Measurements from ENCODE around the gene ARRB1. TPM values are rescaled to one million over a fixed set of nuclear protein-coding genes. Genes with fewer than 3 reads are reported as not detected.

Gene ARRB1
- polyA plus RNA-seq, 2 of the 4 experiments (the other 2 are of a cell fraction) = 6.8 to 14.3 TPM

DNA sequence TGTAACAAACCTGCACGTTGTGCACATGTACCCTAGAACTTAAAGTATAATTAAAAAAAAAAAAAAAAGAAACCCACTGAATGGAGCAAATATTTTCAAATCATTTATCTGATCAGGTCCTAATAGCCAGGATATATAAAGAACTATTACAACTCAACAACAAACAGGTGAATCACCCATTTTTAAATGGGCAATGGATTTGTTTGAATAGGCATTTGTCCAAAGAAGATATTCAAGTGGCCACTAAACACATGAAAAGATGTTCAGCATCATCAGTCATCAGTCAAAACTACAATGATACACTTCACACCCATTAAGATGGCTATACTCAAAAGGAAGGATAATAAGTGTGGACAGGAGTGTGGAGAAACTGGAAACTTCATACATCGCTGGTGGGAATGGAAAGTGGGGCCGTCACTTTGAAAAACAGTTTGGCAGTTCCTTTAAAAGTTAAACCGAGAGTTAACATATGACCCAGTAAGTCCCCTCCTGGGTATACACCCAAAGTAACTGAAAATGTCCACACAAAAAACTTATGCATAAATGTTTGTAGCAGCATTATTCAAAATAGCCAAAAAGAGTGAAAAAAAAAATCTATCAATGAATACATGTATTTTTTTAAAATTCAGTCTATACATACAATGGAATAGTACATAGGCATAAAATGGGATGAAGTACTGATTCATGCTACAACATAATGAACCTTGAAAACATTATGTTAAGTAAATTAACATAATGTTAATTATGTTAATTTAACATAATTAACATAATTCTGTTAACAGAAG is 53.1 kb downstream of the ARRB1 start:
- Histone ChIP-seq H3K4me3 (no peak overlapping the region), H3K4me1 (peaks cover 6% of the 10 kb centered on the region; the same call in 2 of the 3 replicates), H3K27ac (no peak overlapping the region), H3K9me3 (no peaks in the 10 kb centered on the region), H3K4me2 (no peak overlapping the region)
- FAIRE-seq (no peak), DNase-seq (ENCODE audit: low read depth in 1 of 2, low spot score in 1 of 2) (no peak), ATAC-seq (no peak)
- 66% methylated on average over 4 of the region's 4 CpGs for WGBS (ENCODE audit: missing lambda C conversion rate)
- POLR2A ChIA-PET = no interaction called here
- CTCF ChIA-PET = no interaction called here
- TF ChIP-seq RAD21 (conservative IDR thresholded peaks at IDR 0.05 in 1 of 2, IDR thresholded peaks at IDR 0.05 in 1 of 2) = no peak
- TF ChIP-seq SMC3 (IDR thresholded peaks at IDR 0.05) = no peak
- TF ChIP-seq PHF8 (IDR thresholded peaks at IDR 0.05; ENCODE audit: borderline replicate concordance, low read depth) = no peak
- no peak for TF ChIP-seq CEBPB (IDR thresholded peaks at IDR 0.05)
- no peak for TF ChIP-seq SREBF2 (IDR thresholded peaks at IDR 0.05)
- TF ChIP-seq FOSL2 (IDR thresholded peaks at IDR 0.05) = no peak
- TF ChIP-seq FOSL2 (CRISPR knock-in tag; IDR thresholded peaks at IDR 0.05) = peak; percentile 13; the same call in 1 of the 2 replicates
- no peak for TF ChIP-seq EHF (CRISPR knock-in tag; IDR thresholded peaks at IDR 0.05)
- peak; percentile 15 for TF ChIP-seq ZFP36 (IDR thresholded peaks at IDR 0.05; ENCODE audit: borderline replicate concordance, partially characterized antibody)
- TF ChIP-seq ELK1 (IDR thresholded peaks at IDR 0.05; ENCODE audit: low read depth, low read length) = no peak
- TF ChIP-seq ESRRA (IDR thresholded peaks at IDR 0.05; ENCODE audit: borderline replicate concordance, low read length) = no peak
- TF ChIP-seq ATOH8 (CRISPR knock-in tag; IDR thresholded peaks at IDR 0.05; ENCODE audit: low read depth) = no peak
- TF ChIP-seq MYC (IDR thresholded peaks at IDR 0.05; ENCODE audit: borderline replicate concordance, low read length) = no peak

DNA sequence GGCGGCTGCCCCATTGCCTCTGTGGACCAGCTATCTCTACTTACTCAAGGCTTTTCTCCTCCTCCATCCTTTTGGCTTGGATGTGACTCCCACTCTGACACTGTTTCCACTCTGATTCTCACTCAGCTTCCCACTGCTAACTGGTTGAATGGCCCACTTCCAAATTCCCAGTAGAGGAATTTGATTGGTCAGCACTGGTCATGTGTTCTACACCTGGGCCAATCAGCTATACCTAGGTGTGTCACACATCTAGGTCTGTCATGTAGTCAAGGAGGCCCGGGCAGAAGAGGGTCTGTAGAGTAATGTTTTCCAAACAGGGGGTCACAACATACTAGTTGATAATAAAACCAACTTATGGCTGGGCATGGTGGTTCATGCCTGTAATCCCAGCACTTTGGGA is 57.6 kb downstream of the ARRB1 start:
- Histone ChIP-seq H3K27ac (no peak overlapping the region), H3K4me3 (no peak overlapping the region), H3K4me2 (no peak overlapping the region), H3K9me3 (no peaks in the 10 kb centered on the region), H3K4me1 (peaks cover 6% of the 10 kb centered on the region; the same call in 2 of the 3 replicates)
- TF ChIP-seq HES2 (IDR thresholded peaks at IDR 0.05) (no peak), USF2 (IDR thresholded peaks at IDR 0.05) (0 out of 2 replicates have a peak, but pooled peaks have one; percentile 11)
- ChIA-PET CTCF (interaction anchor here (0.5 to 9.2 kb wide), 7 partner anchors 12 to 350 kb away, joined by 3 to 81 read pairs (median 3); no protein-coding TSS in a partner anchor), POLR2A (no interaction called here)
- FAIRE-seq = no peak
- peak in 1 of 2 experiments; percentile 22; a peak in 1 of 6 replicates for ATAC-seq
- WGBS (ENCODE audit: missing lambda C conversion rate) = 76% methylated on average over 2 of the region's 2 CpGs
- DNase-seq (ENCODE audit: low read depth in 1 of 2, low spot score in 1 of 2) = no peak

- ChIA-PET CTCF (interaction anchor here (0.8 to 9.2 kb wide), 4 partner anchors 12 to 147 kb away, joined by 3 to 81 read pairs (median 3); no protein-coding TSS in a partner anchor), POLR2A (no interaction called here)
- 83% methylated on average over 3 of the region's 3 CpGs for WGBS (ENCODE audit: missing lambda C conversion rate)
- DNase-seq (ENCODE audit: low read depth in 1 of 2, low spot score in 1 of 2) (no peak), FAIRE-seq (no peak), ATAC-seq (no peak; a peak in 1 of 6 replicates)
- H3K9me3 ChIP-seq = no peaks in the 10 kb centered on the region
- H3K27ac ChIP-seq = no peak overlapping the region
- no peak overlapping the region for H3K4me2 ChIP-seq
- peaks cover 1% of the 10 kb centered on the region; the same call in 1 of the 3 replicates for H3K4me1 ChIP-seq
- no peak overlapping the region for H3K4me3 ChIP-seq
- TF ChIP-seq MAZ (IDR thresholded peaks at IDR 0.05; ENCODE audit: borderline replicate concordance, low read depth, low read length) (no peak), TP53 (CRISPR knock-in tag; IDR thresholded peaks at IDR 0.05) (no peak), EHF (CRISPR knock-in tag; IDR thresholded peaks at IDR 0.05) (no peak), ZNF302 (CRISPR knock-in tag; IDR thresholded peaks at IDR 0.05) (no peak), GATA3 (IDR thresholded peaks at IDR 0.05; ENCODE audit: borderline replicate concordance) (no peak), ELK1 (IDR thresholded peaks at IDR 0.05; ENCODE audit: low read depth, low read length) (no peak), ZC3H11A (IDR thresholded peaks at IDR 0.05) (no peak), KDM5A (IDR thresholded peaks at IDR 0.05) (no peak), BCL3 (IDR thresholded peaks at IDR 0.05) (no peak), MYC (IDR thresholded peaks at IDR 0.05; ENCODE audit: borderline replicate concordance, low read length) (no peak), RCOR1 (IDR thresholded peaks at IDR 0.05; ENCODE audit: low read depth, low read length) (no peak), TFCP2L1 (CRISPR knock-in tag; IDR thresholded peaks at IDR 0.05) (no peak), HDAC2 (IDR thresholded peaks at IDR 0.05) (no peak), HOXB5 (CRISPR knock-in tag; IDR thresholded peaks at IDR 0.05) (no peak), FOSL2 (IDR thresholded peaks at IDR 0.05) (no peak), FOSL2 (CRISPR knock-in tag; IDR thresholded peaks at IDR 0.05) (no peak), BHLHE40 (IDR thresholded peaks at IDR 0.05; ENCODE audit: low read depth, low read length) (no peak), EHMT2 (IDR thresholded peaks at IDR 0.05; ENCODE audit: low read depth) (no peak), SREBF2 (IDR thresholded peaks at IDR 0.05) (no peak)
Observed at GRCh38 chr11:75292943-75293342, 58.5 kb downstream of the ARRB1 start.

All from A549 (cell line).